PC-9 (cell line): ENCODE measurements around the gene AKR1B1. TPM values are rescaled to one million over a fixed set of nuclear protein-coding genes. Genes with fewer than 3 reads are reported as not detected.

Experiments used
- BruUV-seq: library from RNA; stranded (reverse); fragments of 400-500 nt; replicated peaks from 2 replicates; lab custom pipeline; 2021; lab: Mats Ljungman, UMichigan
- CTCF ChIA-PET: fragments of 300-600 bp; sonication (Branson Sonifier 250); formaldehyde crosslinking; loops from one replicate; lab custom pipeline; 2022; ENCODE audit warnings: antibody characterized with exemption; lab: Charles Lee
- POLR2A ChIA-PET: fragments of 300-600 bp; sonication (Branson Sonifier 250); formaldehyde crosslinking; loops from one replicate; lab custom pipeline; 2022; ENCODE audit warnings: antibody characterized with exemption; ENCODE audit not compliant: unreplicated experiment; lab: Charles Lee
- DNase-seq, 2 experiments: peaks; one replicate each; pipeline versions ENCODE4 v3.0.0 to v3.0.0-alpha.2; 2015 to 2022; ENCODE audit warnings: mixed read lengths in 1 of 2
- H2AFZ ChIP-seq: fragments of 200-600 bp; sonication (generic); 2 replicates; pipeline ENCODE4 v1.8.1; 2017; ENCODE audit warnings: antibody characterized with exemption
- H3F3A ChIP-seq: fragments of 200-600 bp; sonication (generic); 2 replicates; pipeline ENCODE4 v1.8.1; 2017; ENCODE audit warnings: antibody characterized with exemption, mild to moderate bottlenecking, low read depth; ENCODE audit not compliant: insufficient read depth
- H3K27ac ChIP-seq: fragments of 200-600 bp; sonication (generic); 2 replicates; pipeline ENCODE4 v1.6.1; 2016; ENCODE audit warnings: mixed run types
- H3K27me3 ChIP-seq: fragments of 200-600 bp; sonication (generic); 2 replicates; pipeline ENCODE4 v1.6.1; 2016; ENCODE audit warnings: low read depth, mixed run types; ENCODE audit not compliant: insufficient read depth
- H3K36me3 ChIP-seq: fragments of 200-600 bp; sonication (generic); 2 replicates; pipeline ENCODE4 v1.6.1; 2016; ENCODE audit warnings: low read depth, mixed run types
- H3K4me1 ChIP-seq: fragments of 200-600 bp; sonication (generic); replicated peaks from 2 replicates; pipeline ENCODE4 v1.6.1; 2016; ENCODE audit warnings: mixed run types; ENCODE audit not compliant: insufficient read depth
- H3K4me2 ChIP-seq: fragments of 200-600 bp; sonication (generic); 2 replicates; pipeline ENCODE4 v1.6.1; 2017; ENCODE audit warnings: mixed run types
- H3K4me3 ChIP-seq: fragments of 200-600 bp; sonication (generic); 2 replicates; pipeline ENCODE4 v1.6.1; 2016; ENCODE audit warnings: mixed run types
- H3K79me2 ChIP-seq: fragments of 200-600 bp; sonication (generic); 2 replicates; pipeline ENCODE4 v1.6.1; 2017; ENCODE audit warnings: low read depth, mixed run types
- H3K9me2 ChIP-seq: fragments of 200-600 bp; sonication (generic); 2 replicates; pipeline ENCODE4 v1.8.1; 2017; ENCODE audit warnings: mild to moderate bottlenecking; ENCODE audit not compliant: insufficient read depth
- H3K9me3 ChIP-seq: fragments of 200-600 bp; sonication (generic); 2 replicates; pipeline ENCODE4 v1.8.1; 2016; ENCODE audit warnings: low read depth; ENCODE audit not compliant: insufficient read depth
- H4K20me1 ChIP-seq: fragments of 200-600 bp; sonication (generic); 2 replicates; pipeline ENCODE4 v1.8.1; 2017; ENCODE audit not compliant: insufficient read depth
- CTCF ChIP-seq: fragments of 200-600 bp; sonication (generic); conservative IDR thresholded peaks from 2 replicates; pipeline ENCODE4 v1.6.1; 2017; ENCODE audit warnings: mixed run types, antibody characterized with exemption, mild to moderate bottlenecking, moderate library complexity
- EZH2 ChIP-seq: fragments of 200-600 bp; sonication (generic); IDR thresholded peaks from 2 replicates; pipeline ENCODE4 v1.8.0; 2017; ENCODE audit warnings: antibody characterized with exemption, low read depth
- intact Hi-C: fragments of 100-400 bp; cut with micrococcal nuclease; formaldehyde crosslinking; loops from one replicate; pipeline ENCODE4 v1.10.0; 2022; ENCODE audit not compliant: unreplicated experiment
- total RNA-seq: library from RNA; stranded (reverse); gene quantifications from 2 replicates; pipeline ENCODE4 v1.2.3, GENCODE V29; 2021

AKR1B1 gene
- total RNA-seq, 1 experiment from 2014 or later, result 1,009 TPM

GRCh38 chr7:134395604-134396003 is 63.3 kb downstream of the AKR1B1 start:
- no peak overlapping the region for H3K4me3 ChIP-seq
- peak in 1 of 2 experiments; percentile 24 for DNase-seq
- no peaks in the 10 kb centered on the region for H3K4me1 ChIP-seq
- TF ChIP-seq CTCF, result no peak
- no peak for TF ChIP-seq EZH2
- H4K20me1 ChIP-seq, result no peaks in the 10 kb centered on the region
- H3K27ac ChIP-seq, result no peak overlapping the region
- H3F3A ChIP-seq, result no peaks in the 10 kb centered on the region
- H2AFZ ChIP-seq, result no peak overlapping the region
- ChIA-PET CTCF (no interaction called here), POLR2A (interaction anchor here (0.6 kb wide), 1 partner anchor 530 kb away, joined by 3 read pairs; no protein-coding TSS in a partner anchor)
- no peaks in the 10 kb centered on the region for H3K36me3 ChIP-seq
- no TSS peak for BruUV-seq
- H3K27me3 ChIP-seq, result no peaks in the 10 kb centered on the region
- no peaks in the 10 kb centered on the region for H3K79me2 ChIP-seq
- H3K9me2 ChIP-seq, result no peaks in the 10 kb centered on the region
- 0 out of 2 replicates have a peak, but pooled peaks cover 3% of the 10 kb centered on the region for H3K9me3 ChIP-seq
- no peak overlapping the region for H3K4me2 ChIP-seq
- intact Hi-C loops, result no loop called here

GRCh38 chr7:134394056-134394455 is 64.8 kb downstream of the AKR1B1 start:
- no peak for TF ChIP-seq EZH2
- TF ChIP-seq CTCF, result no peak
- Histone ChIP-seq H3K27ac (no peak overlapping the region), H4K20me1 (no peaks in the 10 kb centered on the region), H3K4me1 (no peaks in the 10 kb centered on the region), H3K9me2 (no peaks in the 10 kb centered on the region), H3K27me3 (no peaks in the 10 kb centered on the region), H3K9me3 (0 out of 2 replicates have a peak, but pooled peaks cover 3% of the 10 kb centered on the region), H3K4me3 (no peak overlapping the region), H3F3A (no peaks in the 10 kb centered on the region), H2AFZ (no peak overlapping the region), H3K79me2 (no peaks in the 10 kb centered on the region), H3K36me3 (no peaks in the 10 kb centered on the region), H3K4me2 (no peak overlapping the region)
- no TSS peak for BruUV-seq
- intact Hi-C loops, result no loop called here
- DNase-seq, result no peak
- CTCF ChIA-PET, result no interaction called here
- POLR2A ChIA-PET, result no interaction called here

Other genes starting within 250 kb of the AKR1B1 start
- 16.7 and 17.9 TPM in 2 replicates for gene SLC35B4, start 142.2 kb downstream of the AKR1B1 start, total RNA-seq
- gene AKR1B10, start 68.5 kb upstream of the AKR1B1 start, total RNA-seq, result 479 and 546 TPM in 2 replicates
- 3.2 and 3.4 TPM in 2 replicates for gene AKR1B15, start 90.0 kb upstream of the AKR1B1 start, total RNA-seq
- gene BPGM, start 187.8 kb upstream of the AKR1B1 start, total RNA-seq, result 18.5 and 24.6 TPM in 2 replicates